GM21717 (cell line): ENCODE data around the gene ACADSB.

Source experiments
- ATAC-seq: cut with Tn5 transposase; IDR thresholded peaks from one replicate; pipeline ENCODE4 v1.9.1; 2021; ENCODE audit warnings: mild to moderate bottlenecking, moderate library complexity; ENCODE audit not compliant: unreplicated experiment

ACADSB gene

DNA sequence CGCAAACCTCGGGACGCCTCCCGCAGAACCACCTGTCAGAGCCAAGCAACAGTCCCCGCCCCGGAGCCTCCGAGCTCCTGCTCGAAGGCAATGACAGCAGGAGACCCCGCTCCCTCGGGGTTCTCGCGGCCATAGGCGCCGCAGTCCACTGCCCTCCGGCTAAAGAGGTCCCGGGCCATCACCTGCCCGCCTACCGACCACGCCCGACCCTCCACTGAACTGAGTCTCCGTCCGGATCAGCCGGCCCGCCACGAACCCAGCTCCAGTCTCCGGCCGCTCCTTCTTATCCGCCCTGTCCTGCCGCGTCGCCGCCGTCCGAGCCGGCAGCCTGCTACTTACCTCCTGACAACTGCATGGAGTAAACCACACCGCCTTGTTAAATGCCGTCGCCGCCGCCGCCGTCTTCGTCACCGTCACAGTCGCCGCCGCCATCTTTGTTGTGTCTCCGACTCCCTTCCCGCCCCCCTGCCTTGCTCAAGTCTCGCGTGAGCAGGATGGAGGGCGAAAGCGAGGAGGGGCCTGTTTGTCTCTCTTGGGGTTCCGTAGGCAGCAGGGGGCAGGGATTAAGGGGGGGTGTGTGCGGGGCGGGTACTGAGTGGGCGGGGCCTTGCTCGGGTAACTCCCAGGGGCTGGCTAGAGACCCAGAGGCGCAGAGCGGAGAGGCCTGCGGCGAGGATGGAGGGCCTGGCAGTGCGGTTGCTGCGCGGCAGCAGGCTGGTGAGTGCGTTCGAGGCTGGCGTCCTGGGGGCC, at the start of gene ACADSB, which contains the start of gene IKZF5:
ACADSB (plus strand) TSS at position 652 of the 750 bp plus-strand sequence; CDS start at position 676, 24 bp downstream.
IKZF5 (minus strand) TSS at position 441 of the 750 bp plus-strand sequence. CDS start 10,170 bp downstream, outside the sequence.
- peak; percentile 86 for ATAC-seq

DNA sequence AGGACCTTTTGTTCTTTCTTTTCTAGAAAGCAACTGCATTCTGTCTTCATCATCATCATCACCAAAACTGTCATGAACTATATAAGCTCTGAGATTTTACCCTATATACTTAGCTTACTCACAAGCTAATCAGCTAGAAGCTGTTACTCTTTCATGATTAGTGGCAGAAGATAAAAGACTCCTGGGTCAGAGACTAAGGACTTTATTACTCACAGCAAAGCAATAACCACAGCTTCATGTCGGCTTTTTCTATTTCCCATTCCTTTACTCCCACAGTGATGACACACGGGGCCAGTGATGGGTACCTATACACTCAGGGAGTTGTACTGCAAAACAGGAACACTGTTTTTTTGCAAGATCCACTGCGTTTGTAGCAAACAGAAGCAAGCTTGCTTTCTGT, 46.4 kb upstream of the ACADSB start:
- no peak for ATAC-seq

DNA sequence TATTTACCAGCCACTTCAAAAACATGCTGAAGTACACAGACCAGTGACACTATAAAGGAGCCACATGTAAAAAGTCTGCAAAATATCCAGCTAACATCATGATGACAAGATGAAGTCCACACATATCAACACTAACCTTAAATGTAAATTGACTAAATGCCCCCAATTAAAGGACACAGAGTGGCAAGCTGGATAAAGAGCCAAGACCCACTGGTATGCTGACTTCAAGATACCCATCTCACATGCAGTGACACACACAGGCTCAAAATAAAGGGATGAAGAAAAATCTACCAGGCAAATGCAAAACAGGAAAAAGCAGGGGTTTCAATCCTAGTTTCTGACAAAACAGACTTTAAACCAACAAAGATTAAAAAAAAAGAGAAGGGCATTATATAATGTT, 41.9 kb upstream of the ACADSB start:
- ATAC-seq = no peak

DNA sequence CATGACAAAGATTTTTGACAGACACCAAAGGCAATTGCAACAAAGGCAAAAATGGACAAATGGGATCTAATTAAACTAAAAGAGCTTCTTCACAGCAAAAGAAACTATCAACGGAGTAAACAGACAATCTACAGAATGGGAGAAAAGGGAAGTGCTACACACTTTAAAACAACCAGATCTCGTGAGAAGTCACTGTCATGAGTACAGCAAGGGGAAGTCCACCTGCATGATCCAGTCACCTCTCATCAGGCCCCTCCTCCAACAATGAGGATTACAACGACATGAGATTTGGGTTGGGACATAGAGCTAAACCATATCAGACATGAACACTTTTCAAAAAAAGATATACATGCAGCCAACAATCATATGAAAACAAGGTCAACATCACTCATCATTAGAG, 40.1 kb upstream of the ACADSB start:
- ATAC-seq = no peak

DNA sequence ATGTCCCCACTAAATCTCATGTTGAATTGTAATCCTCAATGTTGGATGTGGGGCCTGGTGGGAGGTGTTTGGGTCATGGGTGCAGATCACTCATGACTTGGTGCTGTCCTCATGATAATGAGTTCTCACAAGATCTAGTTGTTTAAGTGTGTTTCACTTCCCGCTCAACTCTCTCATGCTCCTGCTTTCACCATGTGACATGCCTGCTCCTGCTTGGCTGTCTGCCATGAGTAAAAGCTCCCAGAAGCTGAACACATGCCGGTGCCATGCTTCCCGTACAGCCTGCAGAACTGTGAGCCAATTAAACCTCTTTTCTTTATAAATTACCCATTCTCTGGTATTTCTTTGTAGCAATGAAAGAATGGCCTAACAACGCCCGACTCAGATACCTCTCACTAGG, 34.8 kb upstream of the ACADSB start:
- ATAC-seq = no peak

DNA sequence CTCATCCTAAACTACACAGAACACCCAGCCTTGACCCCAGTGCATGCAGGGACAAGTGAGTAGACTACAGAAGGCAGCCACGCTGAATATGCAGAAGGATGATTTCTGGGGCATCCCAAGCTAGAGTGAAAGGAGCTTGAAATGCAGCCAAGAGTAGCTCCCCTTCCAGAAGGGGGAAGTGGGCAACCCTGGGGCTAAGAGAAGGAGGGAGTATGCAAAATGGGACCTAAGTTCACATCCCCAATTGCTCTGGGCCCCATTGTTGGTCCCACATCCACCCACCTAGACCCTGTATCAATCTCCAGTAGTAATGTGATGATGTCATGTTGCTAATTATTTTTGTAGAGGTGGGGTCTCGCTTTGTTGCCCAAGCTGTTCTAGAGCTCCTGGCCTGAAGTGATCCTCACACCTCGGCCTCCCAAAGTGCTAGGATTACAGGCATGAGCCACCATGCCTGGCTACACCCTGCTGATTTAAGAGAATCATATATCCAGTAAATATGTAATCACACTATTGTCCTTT, 34.2 kb upstream of the ACADSB start:
- ATAC-seq = no peak

DNA sequence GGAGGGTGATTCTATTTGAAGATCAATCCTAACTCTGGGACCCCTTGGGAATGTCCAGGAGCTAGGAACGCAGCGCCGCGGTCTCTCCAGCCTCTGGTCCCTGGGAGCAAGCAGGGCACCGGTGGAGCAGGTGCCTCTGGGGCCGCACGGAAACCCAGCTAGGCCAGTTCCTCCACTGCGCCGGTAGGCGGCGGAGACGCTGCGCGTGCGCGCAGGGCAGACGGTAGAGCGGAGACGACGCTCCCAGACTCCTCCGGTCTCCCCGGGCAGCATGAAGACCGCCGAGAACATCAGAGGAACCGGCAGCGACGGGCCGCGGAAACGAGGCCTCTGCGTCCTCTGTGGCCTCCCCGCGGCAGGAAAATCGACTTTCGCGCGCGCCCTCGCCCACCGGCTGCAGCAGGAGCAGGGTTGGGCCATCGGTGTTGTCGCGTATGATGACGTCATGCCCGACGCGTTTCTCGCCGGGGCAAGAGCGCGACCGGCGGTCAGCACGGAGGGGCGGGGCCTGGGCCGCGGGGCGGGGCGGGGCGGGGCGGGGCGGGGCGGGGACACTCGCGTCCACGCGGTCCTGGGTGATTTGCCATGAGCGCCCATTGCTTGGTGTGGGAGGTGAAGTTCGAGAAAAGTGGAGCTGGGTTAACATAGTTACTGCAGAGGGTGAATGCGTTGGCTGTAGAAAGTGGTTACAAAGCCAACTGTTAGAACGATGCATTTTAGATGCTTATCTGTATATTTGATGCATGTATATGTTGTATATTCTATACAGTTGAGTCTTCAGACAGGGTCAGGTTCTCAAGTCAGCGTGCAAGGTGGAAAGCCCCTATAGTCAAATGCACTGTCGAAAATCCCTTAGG, 28.4 kb upstream of the ACADSB start, which contains the start of gene PSTK:
PSTK (plus strand) TSS at position 193 of the 857 bp plus-strand sequence; CDS start at position 272, 79 bp downstream.
- peak; percentile 96 for ATAC-seq

DNA sequence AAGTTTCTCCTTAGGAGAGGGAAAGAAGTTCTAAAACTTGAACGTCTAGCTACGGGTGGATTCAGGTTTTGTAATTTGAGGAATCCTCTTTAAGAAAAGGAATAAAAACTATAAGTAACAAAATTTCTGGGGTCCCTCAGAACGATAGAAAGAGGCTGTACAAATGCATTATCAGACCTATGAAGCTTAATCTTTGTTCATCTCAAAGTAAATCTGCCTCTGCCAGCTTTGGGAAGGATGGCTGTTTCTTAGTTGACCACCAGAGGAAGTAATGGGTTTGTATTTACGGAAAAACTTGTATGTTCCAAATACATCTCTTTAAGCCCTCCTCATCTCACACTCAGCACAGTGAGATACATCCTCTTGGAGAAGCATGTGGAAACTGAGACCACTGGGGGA, 27.7 kb upstream of the ACADSB start:
- ATAC-seq = no peak

DNA sequence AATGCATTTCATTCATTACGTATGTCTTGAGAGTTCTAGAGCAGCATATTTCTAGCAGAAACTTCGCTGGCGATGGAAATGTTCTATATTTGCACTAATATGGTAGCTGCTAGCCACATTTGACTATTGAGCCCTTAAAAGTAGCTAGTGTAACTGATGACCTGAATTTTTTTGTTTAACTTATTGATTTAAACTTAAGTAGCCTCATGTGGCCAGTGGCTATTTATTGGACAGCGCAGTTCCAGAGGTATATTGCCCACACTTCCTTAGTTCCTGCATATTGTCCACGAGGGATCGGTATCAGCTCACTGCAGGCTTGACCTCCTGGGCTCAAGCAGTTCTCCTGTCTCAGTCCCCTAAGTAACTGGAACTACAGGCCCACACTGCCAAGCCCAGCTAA, 24.9 kb upstream of the ACADSB start:
- no peak for ATAC-seq

DNA sequence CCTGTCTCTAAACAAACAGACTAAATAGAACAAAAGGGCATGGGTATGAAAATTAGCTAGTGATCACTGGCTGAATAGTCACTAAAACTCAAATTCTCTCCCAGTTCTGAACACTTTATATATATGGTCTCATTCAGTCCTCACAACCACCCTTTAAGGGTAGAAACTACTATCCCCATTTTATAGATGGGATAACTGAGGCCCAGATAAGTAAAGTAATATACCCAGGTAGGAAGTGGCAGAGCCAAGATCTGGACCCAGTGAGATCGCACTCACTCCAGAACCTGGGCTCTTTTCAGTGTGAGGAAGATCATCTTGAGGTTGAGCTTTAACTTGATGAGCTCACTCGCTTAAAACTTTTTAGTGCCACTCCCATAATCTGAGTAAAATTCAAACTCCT, 24.1 kb upstream of the ACADSB start:
- ATAC-seq = no peak

DNA sequence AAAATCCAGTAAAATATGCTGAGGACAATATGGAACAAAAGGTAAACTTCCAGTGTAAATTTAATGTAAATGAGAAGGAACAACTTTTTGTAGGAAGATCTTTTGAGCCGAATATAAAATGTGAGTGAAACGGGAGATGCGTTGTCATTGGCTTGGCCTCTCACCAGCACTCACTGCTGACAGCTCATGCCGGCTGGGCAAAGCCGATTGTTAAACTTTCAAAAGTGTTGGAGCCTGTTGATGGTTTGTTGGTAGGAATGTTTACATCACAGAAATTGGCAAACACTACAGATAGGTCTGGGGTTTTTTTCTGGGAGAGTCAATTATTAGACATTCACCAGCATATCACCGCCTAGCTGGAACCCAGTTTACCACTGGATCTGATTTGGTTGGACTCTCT, 22.5 kb upstream of the ACADSB start:
- ATAC-seq = no peak

DNA sequence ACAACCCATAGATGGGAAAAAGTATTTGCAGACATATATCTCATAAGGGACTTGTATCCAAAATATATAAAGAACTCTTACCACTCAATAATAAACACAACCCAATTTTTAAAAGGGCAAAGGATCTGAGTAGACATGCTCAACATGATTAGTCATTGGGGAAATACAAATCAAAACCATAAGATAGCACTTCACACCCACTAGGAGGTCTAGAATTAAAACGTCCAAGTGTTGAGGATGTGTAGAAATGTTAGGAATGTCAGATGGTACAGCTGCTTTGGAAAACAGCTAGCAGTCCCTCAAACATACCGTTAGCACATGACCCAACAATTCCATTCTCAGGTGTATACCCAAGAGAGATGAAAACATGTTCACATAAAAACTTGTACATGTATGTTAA, 20.3 kb upstream of the ACADSB start:
- no peak for ATAC-seq

DNA sequence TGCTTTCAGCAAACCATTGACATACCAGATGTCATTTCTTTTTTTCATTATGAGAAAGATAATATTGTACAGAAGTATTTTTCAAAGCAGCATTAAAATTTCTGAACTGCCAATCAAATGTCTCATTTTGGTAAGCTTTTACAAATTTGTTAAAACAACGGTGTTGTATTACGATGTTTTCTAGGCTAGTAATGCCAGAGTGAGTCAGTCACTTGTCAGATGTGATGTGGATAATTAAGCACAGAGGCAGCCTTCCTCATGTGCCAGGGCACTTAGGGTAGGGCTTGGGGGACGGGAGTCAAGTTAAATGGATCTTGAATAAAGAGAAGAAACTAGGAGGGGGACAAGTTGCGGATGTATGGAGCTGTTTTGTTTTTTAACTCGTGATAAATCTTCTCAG, 18.5 kb upstream of the ACADSB start:
- no peak for ATAC-seq

DNA sequence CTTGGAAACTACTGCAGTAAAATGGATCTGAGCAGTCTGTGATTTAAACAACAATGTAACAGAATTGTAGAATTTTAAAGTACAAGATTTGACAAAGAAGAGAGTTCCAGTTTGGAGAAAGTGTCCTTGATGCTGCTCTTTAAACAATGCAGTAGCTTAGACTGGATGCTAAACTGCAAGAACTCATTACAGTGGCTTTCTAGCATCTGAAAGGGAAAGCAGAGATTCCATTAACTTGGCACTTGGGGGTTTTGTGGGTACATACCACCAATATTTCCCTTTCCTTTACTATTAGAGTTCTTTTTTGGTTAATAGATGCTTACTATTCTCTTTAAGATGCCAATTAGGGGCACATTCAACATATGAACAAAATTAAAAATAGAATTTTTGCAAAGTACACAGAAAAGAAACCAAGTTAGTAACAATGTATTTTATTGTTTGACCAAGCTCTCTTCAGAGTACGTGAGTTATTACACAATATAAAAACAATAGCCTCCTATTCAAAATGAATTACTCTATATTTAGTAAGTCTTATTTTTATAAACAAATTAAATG, 16.7 kb upstream of the ACADSB start:
- ATAC-seq = no peak

DNA sequence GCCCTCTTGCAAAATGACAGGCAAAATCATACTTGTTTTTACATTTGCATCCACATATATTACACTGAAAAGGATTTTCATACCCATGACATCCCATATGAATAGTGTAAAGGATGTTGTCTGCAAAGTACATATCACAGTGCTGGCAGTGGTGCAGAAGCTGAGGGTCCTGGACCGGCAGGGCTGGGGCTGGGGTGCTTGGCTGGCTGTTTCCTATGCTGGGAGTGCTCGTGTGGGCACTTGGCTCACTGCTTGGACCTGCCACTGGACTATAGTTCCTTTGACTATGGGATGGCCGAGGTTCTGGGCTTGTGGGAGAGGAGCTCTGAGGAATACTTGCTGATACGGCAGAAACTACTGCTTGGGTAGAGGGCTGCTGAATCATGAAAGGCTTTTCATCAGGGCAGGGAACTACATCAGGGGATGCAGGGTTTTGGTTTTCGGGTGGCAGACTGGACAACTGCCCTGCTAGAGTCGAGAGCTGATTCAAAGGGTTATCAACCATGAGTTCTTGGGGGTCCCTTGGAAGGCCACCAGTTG, 14.9 kb upstream of the ACADSB start:
- ATAC-seq = no peak

DNA sequence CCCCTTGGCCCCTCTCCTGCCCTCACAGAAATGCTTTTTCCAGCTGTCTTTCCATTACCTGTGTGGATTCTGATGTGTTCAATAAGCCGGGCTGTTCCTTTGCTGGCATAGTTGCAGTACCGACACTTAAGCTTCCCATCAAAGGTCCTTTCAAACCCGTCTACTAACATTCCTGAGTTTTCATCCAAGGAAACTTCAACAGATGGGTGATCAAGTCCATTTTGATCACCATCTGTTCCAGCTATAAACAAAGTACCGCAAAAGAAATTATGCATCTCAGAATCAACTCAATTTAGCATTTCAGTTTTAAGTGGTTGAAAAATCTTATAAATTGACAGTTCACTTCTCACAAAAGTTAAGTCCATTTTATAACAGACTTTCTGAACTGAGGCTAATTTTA, 12.9 kb upstream of the ACADSB start:
- no peak for ATAC-seq

DNA sequence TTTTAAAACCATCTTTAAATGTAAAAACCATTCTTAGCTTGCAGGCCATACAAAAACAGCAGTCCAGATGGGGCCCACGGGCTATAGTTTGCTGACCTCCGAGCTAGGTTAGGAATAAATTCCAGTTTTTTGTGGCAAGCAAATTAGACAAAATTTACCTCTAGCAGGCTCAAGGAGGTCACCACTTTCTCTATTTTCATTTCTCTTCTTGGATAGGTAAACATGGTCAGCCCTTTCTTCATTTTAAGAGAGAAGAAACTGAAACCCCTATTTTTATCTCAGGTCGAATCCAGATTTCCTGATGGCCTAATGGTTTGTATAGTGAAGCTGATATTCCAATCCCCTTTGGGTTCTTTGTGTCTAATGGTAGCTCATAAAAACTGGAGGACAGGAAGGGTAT, 10.9 kb upstream of the ACADSB start:
- ATAC-seq = no peak

DNA sequence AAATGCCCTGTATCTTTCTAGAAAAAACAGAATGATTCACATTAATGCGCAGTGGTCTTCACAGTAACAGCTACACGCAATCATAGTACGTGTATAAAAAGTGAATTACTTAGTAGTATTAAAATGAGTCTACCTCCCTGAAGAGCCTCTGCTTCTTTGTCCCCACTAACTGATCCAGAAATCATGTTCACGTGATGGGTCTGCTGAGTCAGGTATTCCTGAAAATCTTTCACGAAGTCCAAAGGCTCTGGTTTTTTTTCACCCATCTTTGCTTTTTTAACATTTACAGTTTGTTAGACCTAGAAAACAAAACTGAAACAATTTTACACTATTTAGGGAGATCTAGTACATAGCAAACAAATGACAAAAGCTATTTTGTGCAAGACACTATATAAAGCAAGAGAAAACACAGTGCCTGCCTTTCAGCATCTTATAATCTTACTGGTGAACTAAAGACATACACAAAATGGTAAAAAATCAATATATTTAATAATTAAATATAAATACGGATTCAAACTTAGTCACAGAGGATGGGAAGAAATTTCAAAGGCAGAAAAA, 10.4 kb upstream of the ACADSB start:
- no peak for ATAC-seq

DNA sequence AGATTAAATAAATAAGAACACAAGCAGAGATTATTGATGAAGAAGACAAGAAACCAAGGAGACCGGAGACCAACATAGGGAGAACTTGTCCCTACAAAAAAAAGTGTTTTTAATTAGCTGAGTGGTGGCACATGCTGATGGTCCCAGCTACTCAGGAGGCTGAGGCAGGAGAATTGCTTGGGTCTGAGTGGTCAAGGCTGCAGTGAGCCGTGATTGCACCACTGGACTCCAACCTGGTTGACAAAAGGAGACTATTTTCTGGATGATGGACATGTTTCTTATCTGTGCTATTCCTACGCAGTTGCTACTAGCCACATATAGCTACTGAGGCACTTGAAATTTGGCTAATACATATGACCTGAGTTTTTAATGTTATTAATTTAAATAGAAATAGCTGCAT, 9.9 kb upstream of the ACADSB start:
- ATAC-seq = no peak

DNA sequence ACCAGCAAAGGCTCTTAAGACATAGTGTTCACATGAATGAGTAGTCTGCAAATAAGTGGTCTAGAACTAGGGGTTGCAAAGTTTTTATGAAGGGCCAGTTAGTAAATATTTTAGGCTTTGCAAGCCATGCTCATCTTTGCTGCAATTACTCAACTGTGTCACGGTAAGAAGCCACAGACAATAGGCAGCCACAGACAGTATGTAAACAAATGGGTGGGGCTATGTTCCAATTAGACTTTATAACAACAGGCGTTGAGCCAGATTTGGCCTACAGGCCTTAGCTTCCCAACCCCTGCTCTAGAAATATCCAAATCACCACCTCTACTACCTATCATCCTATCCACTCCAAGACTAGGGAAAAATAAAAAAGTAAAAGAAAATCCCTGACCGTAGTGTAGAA, 9.5 kb upstream of the ACADSB start:
- ATAC-seq = no peak

DNA sequence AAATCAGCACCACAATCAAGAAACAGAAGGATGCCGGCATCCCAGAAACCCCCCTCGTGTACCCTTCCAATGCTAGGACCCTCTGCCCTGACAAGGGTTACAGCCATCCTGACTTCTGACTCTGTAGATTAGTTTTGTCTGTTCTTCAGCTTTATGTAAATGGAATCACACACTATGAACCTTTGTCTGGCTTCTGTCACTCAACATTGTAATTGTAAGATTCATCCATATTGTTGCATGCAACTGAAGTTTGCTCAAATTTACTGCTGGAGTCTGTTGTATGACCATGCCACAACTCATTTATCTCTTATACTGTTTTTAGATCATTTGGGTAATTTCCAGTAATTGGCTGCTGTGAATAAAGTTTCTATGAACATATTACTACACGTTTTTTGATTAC, 8.7 kb upstream of the ACADSB start:
- ATAC-seq = no peak
